LNCaP clone FGC (cell line): ENCODE measurements around the gene ITGA11.

ENCODE experiments used
- DNase-seq: peaks from one replicate; pipeline ENCODE4 v3.0.0-alpha.2; 2011; ENCODE audit warnings: low read depth
- H3K4me3 ChIP-seq: 2 replicates; pipeline ENCODE4 v1.5.1; 2011; ENCODE audit warnings: mild to moderate bottlenecking, low read depth, low read length, control low read depth
- TF ChIP-seq, protein P1 (sequence below): IDR thresholded peaks from 2 replicates; pipeline ENCODE4 v1.5.1; 2012; ENCODE audit warnings: mild to moderate bottlenecking; ENCODE audit not compliant: control insufficient read depth, insufficient read depth; ENCODE audit errors: extremely low read depth

The ITGA11 gene

DNA sequence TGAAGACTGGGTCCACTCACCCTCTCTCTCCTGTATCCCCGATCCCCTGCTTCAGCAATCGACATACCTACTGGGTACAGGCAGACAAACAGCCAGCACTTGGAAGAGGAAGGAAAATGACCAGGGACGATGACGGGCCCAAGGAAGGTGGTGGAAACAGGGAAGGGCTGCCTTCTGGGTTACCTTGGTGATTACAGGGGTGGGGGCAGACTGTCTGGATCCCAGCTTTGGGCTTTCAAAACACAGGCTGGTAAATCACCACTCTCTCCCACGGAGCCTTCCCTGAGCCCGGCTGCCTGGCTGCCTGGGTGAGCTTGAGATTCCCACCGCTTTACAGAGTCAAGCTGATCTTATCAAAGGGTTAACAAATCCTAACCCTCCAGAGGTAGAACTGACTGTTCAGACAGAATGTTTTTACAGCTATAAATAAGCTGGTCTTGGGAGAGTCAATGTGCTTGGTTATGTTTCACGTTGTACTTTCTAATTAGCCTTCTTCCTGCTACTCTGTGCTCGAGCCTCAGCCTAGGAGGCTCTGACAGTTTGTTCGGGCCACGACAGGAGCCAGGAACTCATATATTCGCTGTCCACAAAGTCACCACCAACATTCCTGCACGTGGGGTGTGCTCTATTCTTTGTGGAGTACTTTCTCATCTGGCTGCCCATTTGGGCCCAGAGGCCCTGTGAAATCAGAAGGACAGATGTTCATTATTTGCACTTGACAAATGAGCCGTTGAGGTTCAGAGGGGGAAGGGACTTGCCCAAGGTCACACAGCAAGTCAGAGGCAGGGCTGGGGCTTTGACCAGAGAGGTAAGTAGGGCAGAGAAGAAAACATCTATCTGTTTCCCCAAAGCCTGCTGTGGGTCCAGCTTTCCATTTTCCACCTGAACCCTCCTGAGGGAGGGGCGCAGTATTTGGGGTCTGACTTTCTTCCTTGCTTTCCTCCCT lies 91.0 kb downstream of the ITGA11 start:
- TF ChIP-seq, protein P1, sequence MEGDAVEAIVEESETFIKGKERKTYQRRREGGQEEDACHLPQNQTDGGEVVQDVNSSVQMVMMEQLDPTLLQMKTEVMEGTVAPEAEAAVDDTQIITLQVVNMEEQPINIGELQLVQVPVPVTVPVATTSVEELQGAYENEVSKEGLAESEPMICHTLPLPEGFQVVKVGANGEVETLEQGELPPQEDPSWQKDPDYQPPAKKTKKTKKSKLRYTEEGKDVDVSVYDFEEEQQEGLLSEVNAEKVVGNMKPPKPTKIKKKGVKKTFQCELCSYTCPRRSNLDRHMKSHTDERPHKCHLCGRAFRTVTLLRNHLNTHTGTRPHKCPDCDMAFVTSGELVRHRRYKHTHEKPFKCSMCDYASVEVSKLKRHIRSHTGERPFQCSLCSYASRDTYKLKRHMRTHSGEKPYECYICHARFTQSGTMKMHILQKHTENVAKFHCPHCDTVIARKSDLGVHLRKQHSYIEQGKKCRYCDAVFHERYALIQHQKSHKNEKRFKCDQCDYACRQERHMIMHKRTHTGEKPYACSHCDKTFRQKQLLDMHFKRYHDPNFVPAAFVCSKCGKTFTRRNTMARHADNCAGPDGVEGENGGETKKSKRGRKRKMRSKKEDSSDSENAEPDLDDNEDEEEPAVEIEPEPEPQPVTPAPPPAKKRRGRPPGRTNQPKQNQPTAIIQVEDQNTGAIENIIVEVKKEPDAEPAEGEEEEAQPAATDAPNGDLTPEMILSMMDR, result no peak
- no peak overlapping the region for H3K4me3 ChIP-seq
- DNase-seq, result no peak

DNA sequence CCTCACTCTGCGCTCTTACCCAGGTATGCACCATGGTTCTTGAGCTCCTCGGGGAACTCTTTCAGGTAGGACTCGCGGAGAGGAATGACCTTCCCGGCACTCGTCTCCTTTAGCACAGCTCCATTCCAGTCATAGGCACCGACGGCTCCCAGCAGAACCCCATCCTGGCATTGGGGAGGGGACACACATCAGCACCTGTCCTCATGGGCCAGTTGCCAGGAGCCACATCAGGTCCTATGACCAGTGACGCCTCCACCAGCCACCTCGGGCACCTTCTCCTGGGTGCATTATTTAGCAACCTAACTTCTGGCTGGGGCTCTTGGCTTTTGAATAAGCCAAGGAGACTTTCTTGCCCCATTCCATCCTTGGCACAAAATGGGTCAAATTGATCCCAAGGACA lies 92.5 kb downstream of the ITGA11 start:
- TF ChIP-seq, protein P1, result no peak
- no peak overlapping the region for H3K4me3 ChIP-seq
- no peak for DNase-seq

DNA sequence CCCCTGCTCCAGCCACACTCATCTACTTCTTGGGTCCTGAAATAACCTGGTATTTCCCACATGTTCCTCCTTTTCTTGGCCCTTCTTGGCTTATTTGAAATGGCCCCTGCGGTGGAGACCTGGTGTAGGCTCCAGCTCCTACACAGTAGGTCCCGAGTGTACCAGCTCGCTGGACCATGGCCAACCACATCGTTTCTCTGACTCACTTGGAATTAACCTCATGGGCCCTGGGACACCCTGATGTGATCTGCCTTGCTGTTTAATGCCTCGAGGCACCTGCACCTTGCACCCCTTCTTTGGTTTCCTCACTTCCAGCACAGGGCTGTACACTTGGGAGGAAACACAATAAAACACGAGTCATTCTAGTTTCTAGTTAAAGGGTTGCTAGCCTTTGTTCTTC lies 94.1 kb downstream of the ITGA11 start:
- no peak for DNase-seq
- TF ChIP-seq, protein P1, result no peak
- no peak overlapping the region for H3K4me3 ChIP-seq

GRCh38 chr15:68336516-68336915 lies 95.4 kb downstream of the ITGA11 start:
- DNase-seq, result no peak
- H3K4me3 ChIP-seq, result no peak overlapping the region
- TF ChIP-seq, protein P1, result no peak

GRCh38 chr15:68335655-68336054 lies 96.3 kb downstream of the ITGA11 start:
- TF ChIP-seq, protein P1, result no peak
- no peak overlapping the region for H3K4me3 ChIP-seq
- DNase-seq, result no peak

- TF ChIP-seq, protein P1, result no peak
- no peak overlapping the region for H3K4me3 ChIP-seq
- DNase-seq, result no peak
Measured at GRCh38 chr15:68335251-68335650, 96.7 kb downstream of the ITGA11 start.
